Stimulated activated CD4-positive, alpha-beta T cell treated with anti-CD3 and anti-CD28 coated beads, Interleukin-12 subunit alpha, Interleukin-12 subunit beta, amount 100 ng/mL, for 4 hours (primary cell): ENCODE results near the gene TRAF2.

Source experiments
- DNase-seq: peaks from one replicate; pipeline ENCODE4 v3.0.0-alpha.2; 2020

Gene TRAF2

GRCh38 chr9:136847826-136848392 lies 38.4 kb upstream of the TRAF2 start:
- peak; percentile 74 for DNase-seq

GRCh38 chr9:136848393-136849037 lies 37.8 kb upstream of the TRAF2 start:
- DNase-seq = peak; percentile 36

GRCh38 chr9:136849038-136849959 lies 37.0 kb upstream of the TRAF2 start, which contains the start of gene PHPT1:
TSS of gene PHPT1 (plus strand) at chr9:136849409. CDS start at chr9:136849431, 22 bp downstream.
- peak; percentile 94 for DNase-seq

GRCh38 chr9:136849960-136850865 lies 36.1 kb upstream of the TRAF2 start:
- no peak for DNase-seq

GRCh38 chr9:136850866-136851775 lies 35.2 kb upstream of the TRAF2 start:
- no peak for DNase-seq

GRCh38 chr9:136851941-136852663 lies 34.2 kb upstream of the TRAF2 start, which contains the start of gene MAMDC4:
TSS of gene MAMDC4 (plus strand) at chr9:136852346. CDS start at chr9:136852417, 71 bp downstream.
- no peak for DNase-seq

GRCh38 chr9:136852664-136853595 lies 33.4 kb upstream of the TRAF2 start:
- DNase-seq = no peak

- no peak for DNase-seq
These were observed 32.7 kb upstream of the TRAF2 start for GRCh38 chr9:136853596-136854112.

GRCh38 chr9:136854113-136854841 lies 32.0 kb upstream of the TRAF2 start:
- DNase-seq = no peak

- no peak for DNase-seq
These were observed 31.4 kb upstream of the TRAF2 start for GRCh38 chr9:136854842-136855460.

- no peak for DNase-seq
These were observed 30.7 kb upstream of the TRAF2 start for GRCh38 chr9:136855461-136856078.

- DNase-seq = no peak
These were observed 30.2 kb upstream of the TRAF2 start for GRCh38 chr9:136856079-136856476.

GRCh38 chr9:136856541-136857141 lies 29.7 kb upstream of the TRAF2 start:
- no peak for DNase-seq

GRCh38 chr9:136857166-136857565 lies 29.1 kb upstream of the TRAF2 start:
- DNase-seq = no peak

- no peak for DNase-seq
These were observed 28.5 kb upstream of the TRAF2 start for GRCh38 chr9:136857581-136858412.

- DNase-seq = no peak
These were observed 27.9 kb upstream of the TRAF2 start for GRCh38 chr9:136858452-136858843.
